Fibroblast of skin of left quadriceps (primary cell): ENCODE data around the gene AMPD1.
A peak's percentile ranks its signal among the peaks of the same experiment; 100 is the strongest.

ENCODE experiments used
- DNase-seq, 2 experiments: peaks; one replicate each; pipeline ENCODE4 v3.0.0-alpha.2; 2013; ENCODE audit warnings: low read depth in 2 of 2

Gene AMPD1

GRCh38 chr1:114695430-114696058, at the start of gene AMPD1:
Gene AMPD1, minus strand, starts transcription at chr1:114695546. Its CDS starts 75 bp downstream, at chr1:114695471.
- DNase-seq: peak; percentile 44 to 47

- no peak for DNase-seq
Observed at GRCh38 chr1:114741963-114742746, 46.8 kb upstream of the AMPD1 start.

GRCh38 chr1:114740331-114740730, 45.0 kb upstream of the AMPD1 start:
- DNase-seq: no peak

- DNase-seq: no peak
Observed at GRCh38 chr1:114737314-114737849, 42.0 kb upstream of the AMPD1 start.

GRCh38 chr1:114735479-114735878, 40.1 kb upstream of the AMPD1 start:
- no peak for DNase-seq

GRCh38 chr1:114729782-114730181, 34.4 kb upstream of the AMPD1 start:
- DNase-seq: no peak

- DNase-seq: no peak
Observed at GRCh38 chr1:114728553-114728952, 33.2 kb upstream of the AMPD1 start.

- DNase-seq: no peak
Observed at GRCh38 chr1:114725230-114725629, 29.9 kb upstream of the AMPD1 start.

- no peak for DNase-seq
Observed at GRCh38 chr1:114723915-114724314, 28.6 kb upstream of the AMPD1 start.

- DNase-seq: no peak
Observed at GRCh38 chr1:114723457-114723856, 28.1 kb upstream of the AMPD1 start.

GRCh38 chr1:114720492-114720891, 25.1 kb upstream of the AMPD1 start:
- DNase-seq: no peak

GRCh38 chr1:114719424-114719787, 24.1 kb upstream of the AMPD1 start:
- no peak for DNase-seq

GRCh38 chr1:114718661-114719423, 23.5 kb upstream of the AMPD1 start:
- peak in 1 of 2 experiments; percentile 5 for DNase-seq

GRCh38 chr1:114716304-114717170, 21.2 kb upstream of the AMPD1 start, which contains the start of gene NRAS:
Gene NRAS, minus strand, starts transcription at chr1:114716771. Its CDS starts 611 bp downstream, at chr1:114716160.
- peak; percentile 79 for DNase-seq

GRCh38 chr1:114715952-114716303, 20.6 kb upstream of the AMPD1 start:
- DNase-seq: no peak

GRCh38 chr1:114712977-114713376, 17.6 kb upstream of the AMPD1 start:
- DNase-seq: no peak

- DNase-seq: no peak
Observed at GRCh38 chr1:114710360-114710759, 15.0 kb upstream of the AMPD1 start.

- DNase-seq: no peak
Observed at GRCh38 chr1:114707604-114708003, 12.3 kb upstream of the AMPD1 start.

- no peak for DNase-seq
Observed at GRCh38 chr1:114703242-114703641, 7.9 kb upstream of the AMPD1 start.

GRCh38 chr1:114702737-114703136, 7.4 kb upstream of the AMPD1 start:
- no peak for DNase-seq

- DNase-seq: no peak
Observed at GRCh38 chr1:114701931-114702330, 6.6 kb upstream of the AMPD1 start.
